HG02759 (cell line): ENCODE data around the gene IFRD2.
A peak's percentile ranks its signal among the peaks of the same experiment; 100 is the strongest.

Experiments
- ATAC-seq: cut with Tn5 transposase; IDR thresholded peaks from one replicate; pipeline ENCODE4 v1.9.1; 2021; ENCODE audit warnings: mild to moderate bottlenecking, moderate library complexity; ENCODE audit not compliant: unreplicated experiment

IFRD2 gene

GRCh38 chr3:50302095-50303012, 10.1 kb upstream of the IFRD2 start:
- ATAC-seq = no peak

- no peak for ATAC-seq
Observed at GRCh38 chr3:50300681-50301254, 8.5 kb upstream of the IFRD2 start.

GRCh38 chr3:50299929-50300680, 7.9 kb upstream of the IFRD2 start:
- ATAC-seq = no peak

- ATAC-seq = no peak
Observed at GRCh38 chr3:50299638-50299928, 7.4 kb upstream of the IFRD2 start.

- ATAC-seq = peak; percentile 88
Observed at GRCh38 chr3:50298836-50299637, 6.8 kb upstream of the IFRD2 start, which contains the start of the genes HYAL3 and NAA80. TSS of gene HYAL3 (minus strand) at chr3:50299405. CDS start at chr3:50295602, 3,803 bp downstream. TSS of gene NAA80 (minus strand) at chr3:50299405. CDS start at chr3:50297463, 1,942 bp downstream.

DNA sequence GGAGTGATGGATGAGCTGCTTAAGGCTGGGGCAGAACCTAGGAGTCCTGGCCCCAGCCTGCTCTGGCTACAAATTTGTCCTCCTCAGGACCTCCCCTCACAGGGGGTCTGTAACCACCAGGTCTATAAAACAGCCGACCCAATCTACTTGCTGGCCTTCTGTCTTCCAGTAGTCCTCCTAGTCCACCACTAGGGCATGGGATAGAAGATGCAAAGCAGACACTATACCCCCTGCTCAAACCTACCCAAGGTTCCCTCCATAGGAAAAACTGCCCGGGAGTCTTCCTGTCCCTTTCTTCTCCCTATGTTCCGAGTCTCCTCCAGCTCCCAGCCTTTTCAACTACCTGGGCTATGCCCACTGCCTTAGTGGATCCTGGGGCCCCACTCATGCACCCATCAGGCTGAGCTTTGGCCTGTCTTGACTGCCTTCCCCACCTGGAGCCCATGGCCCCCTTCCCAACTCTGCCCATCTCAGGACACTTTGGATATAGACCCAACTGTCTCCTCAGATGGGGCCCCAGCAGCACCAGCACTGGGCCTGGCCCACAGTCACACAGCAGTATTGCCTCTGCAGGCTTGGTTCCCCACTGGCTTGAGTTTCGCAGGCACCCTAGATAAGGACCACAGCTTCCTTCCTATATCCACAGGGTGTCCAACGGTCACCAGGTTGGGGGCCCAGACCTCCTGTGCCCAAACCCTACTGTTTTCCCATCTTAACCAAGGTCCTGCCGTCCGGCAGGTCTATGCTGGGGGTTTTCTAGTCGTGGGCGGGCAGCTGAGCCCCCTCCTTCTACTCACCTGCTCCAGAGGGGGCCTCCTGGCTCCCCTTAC, 5.9 kb upstream of the IFRD2 start:
- no peak for ATAC-seq

DNA sequence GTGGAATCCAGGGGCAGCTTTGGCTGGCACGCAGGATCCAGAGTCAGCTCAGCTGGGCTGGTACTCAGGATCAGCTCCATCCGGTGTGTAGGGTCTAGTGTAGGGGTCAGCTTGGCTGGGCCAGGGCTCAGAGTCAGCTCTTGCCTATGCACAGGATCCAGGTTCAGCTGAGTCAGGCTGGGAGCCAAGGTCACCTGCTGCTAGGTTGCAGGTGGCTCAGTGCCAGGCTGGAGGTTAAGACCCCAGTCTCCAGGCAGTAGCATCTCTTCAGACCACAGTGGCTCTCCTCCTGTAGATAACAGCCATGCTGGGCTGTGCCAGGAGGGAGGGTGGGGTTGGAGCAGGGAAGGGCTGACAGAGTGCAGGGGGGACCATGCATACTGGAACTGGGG, 5.2 kb upstream of the IFRD2 start:
- no peak for ATAC-seq

GRCh38 chr3:50296721-50297383, 4.6 kb upstream of the IFRD2 start:
- no peak for ATAC-seq

GRCh38 chr3:50295553-50296431, 3.6 kb upstream of the IFRD2 start:
- ATAC-seq = no peak

DNA sequence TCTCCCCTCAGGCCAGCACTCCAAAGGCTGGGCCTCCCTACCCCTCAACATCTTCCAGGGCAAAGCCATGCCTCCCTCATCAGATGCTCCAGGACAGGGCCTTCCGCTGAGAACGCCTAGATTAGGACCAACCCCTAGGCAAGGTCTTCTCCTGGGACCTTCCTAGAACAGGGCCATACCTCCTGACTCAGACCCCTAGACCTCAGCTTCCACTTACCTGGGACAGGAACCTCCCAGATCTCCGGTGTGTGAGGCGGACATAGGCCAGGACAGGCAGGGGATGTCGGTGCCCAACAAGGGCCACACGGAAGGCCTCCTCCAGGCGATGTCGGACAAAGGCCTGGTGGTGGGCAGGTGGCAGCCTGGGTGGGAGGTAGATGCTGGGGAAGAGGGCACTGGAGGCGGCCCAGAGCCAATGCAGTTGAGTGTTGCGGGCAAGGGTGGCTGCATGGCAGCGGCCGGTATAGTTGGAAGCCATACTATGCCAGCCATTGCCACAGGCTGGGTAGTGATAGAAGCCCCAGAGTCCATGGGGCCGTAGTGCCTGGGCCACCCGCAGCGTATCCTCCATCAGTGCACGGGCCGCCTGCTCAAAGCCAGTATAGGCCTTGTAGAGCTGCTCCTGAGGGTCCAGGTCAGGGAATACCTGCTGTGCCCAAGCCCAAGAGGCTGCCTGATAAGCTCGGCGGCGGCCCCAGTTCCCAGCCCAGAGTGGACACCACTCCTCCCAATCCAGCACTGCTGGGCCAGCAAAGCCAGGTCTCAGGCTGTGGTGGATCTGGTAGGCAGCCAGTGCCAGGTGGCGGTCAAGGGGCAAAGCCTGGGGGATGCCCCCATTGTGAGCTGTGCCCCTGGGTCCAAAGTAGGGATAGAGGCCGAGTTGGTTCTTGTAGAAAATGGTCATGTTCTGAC, 2.5 kb upstream of the IFRD2 start:
- no peak for ATAC-seq

DNA sequence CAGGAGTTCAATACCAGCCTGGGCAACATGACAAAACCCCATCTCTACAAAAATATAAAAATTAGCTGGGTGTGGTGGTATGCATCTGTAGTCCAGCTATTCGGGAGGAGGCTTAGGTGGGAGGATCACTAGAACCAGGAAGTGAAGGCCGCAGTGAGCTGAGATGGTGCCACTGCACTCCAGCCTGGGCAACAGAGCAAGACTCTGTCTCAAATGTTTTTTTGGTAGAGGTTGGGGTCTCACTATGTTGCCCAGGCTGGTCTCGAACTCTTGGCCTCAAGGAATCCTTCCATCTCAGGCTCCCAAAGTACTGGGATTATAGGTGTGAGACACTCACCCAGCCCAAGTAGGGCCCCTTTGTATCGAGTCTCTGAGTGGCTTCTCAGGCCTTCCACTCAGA, 1.9 kb upstream of the IFRD2 start:
- ATAC-seq = no peak

DNA sequence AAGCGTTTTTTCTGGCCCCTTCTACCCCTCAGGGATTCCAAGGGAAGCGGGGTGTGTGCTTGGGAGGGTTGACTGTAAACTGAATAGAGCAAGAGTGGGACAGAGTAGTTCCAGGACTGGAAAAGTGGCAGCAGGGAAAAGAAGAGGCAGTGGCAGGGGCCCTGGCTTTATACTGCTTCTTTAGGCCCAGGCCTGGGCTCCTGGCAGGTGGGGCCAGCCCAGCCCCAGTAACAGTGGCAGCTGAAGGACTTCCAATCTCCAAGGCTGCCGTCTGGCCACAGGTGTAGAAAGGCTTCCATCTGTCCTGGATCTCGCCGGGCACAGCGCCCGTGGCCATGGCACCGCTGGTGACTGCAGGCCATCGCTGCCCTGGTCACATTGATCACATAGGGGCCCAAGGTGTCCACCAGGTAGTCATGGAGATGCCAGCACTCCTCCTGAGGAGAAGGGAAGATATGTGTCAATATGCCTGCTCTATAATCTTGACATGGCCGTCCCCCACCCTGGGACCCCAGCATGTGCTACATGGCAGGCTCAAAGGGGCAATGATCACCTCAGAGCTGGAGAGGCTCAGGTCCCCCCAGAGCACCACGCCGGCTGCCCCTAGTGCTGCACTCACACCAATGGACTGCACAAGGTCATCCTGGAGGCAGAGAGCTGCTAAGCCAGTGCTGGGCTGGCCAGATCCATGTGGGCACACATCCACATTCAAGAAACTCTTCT, 1.0 kb upstream of the IFRD2 start:
- no peak for ATAC-seq

DNA sequence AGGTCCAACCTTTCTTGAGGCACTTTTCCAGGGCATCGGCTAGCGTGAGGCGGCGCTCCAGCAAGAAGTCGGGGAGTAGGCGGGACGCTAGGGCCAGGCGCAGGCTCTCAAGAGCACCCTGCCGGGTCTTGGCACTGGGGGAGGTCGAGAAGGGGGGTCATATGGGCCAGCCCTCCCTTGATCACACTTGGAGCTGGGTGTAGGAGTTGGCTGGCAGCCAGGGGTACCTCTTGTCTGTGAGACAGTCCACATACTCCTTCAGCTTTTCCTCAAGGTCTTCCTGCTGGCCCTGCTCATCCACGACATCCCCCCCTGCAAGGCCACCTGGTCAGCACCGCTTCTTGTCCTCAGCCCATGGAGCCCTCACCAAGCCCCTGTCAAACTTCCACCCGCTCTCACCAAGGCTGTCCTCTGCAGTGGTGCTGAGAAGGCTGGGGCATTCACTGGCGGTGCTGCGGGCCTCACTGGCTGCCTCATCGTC, 2.0 kb downstream of the IFRD2 start:
- ATAC-seq = no peak

GRCh38 chr3:50289130-50289529, 3.1 kb downstream of the IFRD2 start:
- ATAC-seq = no peak

GRCh38 chr3:50288387-50289007, 3.7 kb downstream of the IFRD2 start:
- no peak for ATAC-seq

DNA sequence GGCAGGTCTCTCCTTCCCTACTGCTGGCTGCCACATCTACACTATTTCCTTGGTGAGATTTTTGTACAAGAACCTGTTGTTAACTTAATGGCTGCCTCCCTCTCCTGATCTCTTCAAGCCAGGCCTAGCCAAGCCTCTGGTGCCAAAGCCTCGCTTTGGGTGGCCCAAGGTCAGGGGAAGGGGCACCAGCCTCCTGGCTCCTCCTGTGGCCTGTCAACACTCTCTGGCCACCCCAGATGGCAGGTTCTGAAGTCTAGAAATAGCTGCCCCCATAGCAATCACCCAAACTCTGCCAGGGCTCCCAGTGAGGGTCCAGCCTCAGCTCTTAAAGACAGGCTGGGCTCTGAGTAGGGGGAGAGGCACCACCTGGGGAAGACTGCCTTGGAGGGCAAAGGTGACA, 5.0 kb downstream of the IFRD2 start:
- no peak for ATAC-seq
